ENCODE results near the gene HAPSTR1.

HAPSTR1 gene

GRCh38 chr16:9065077-9065476, 26.4 kb upstream of the HAPSTR1 start:
- TF ChIP-seq FOXP2 (optimal IDR thresholded peaks at IDR 0.05; ENCODE audit: borderline replicate concordance, extremely low read depth, extremely low read length, insufficient read depth) (no peak), POLR2AphosphoS5 (IDR thresholded peaks at IDR 0.05; ENCODE audit: low read depth, low read length) (no peak), REST (IDR thresholded peaks at IDR 0.05; ENCODE audit: insufficient read depth in 1 of 2, low read depth in 2 of 2, low read length in 2 of 2) (no peak), SIN3A (IDR thresholded peaks at IDR 0.05; ENCODE audit: borderline replicate concordance, insufficient read depth, low read length) (no peak), TAF1 (IDR thresholded peaks at IDR 0.05; ENCODE audit: borderline replicate concordance, insufficient read depth, low read length) (no peak)

GRCh38 chr16:9068886-9069285, 22.6 kb upstream of the HAPSTR1 start:
- no peak for TF ChIP-seq TAF1 (IDR thresholded peaks at IDR 0.05; ENCODE audit: borderline replicate concordance, insufficient read depth, low read length)
- no peak for TF ChIP-seq POLR2AphosphoS5 (IDR thresholded peaks at IDR 0.05; ENCODE audit: low read depth, low read length)
- no peak for TF ChIP-seq FOXP2 (optimal IDR thresholded peaks at IDR 0.05; ENCODE audit: borderline replicate concordance, extremely low read depth, extremely low read length, insufficient read depth)
- TF ChIP-seq SIN3A (IDR thresholded peaks at IDR 0.05; ENCODE audit: borderline replicate concordance, insufficient read depth, low read length) = no peak
- TF ChIP-seq REST (IDR thresholded peaks at IDR 0.05; ENCODE audit: insufficient read depth in 1 of 2, low read depth in 2 of 2, low read length in 2 of 2) = no peak

- no peak for TF ChIP-seq REST (IDR thresholded peaks at IDR 0.05; ENCODE audit: insufficient read depth in 1 of 2, low read depth in 2 of 2, low read length in 2 of 2)
- TF ChIP-seq POLR2AphosphoS5 (IDR thresholded peaks at IDR 0.05; ENCODE audit: low read depth, low read length) = no peak
- TF ChIP-seq TAF1 (IDR thresholded peaks at IDR 0.05; ENCODE audit: borderline replicate concordance, insufficient read depth, low read length) = no peak
- no peak for TF ChIP-seq SIN3A (IDR thresholded peaks at IDR 0.05; ENCODE audit: borderline replicate concordance, insufficient read depth, low read length)
- TF ChIP-seq FOXP2 (optimal IDR thresholded peaks at IDR 0.05; ENCODE audit: borderline replicate concordance, extremely low read depth, extremely low read length, insufficient read depth) = no peak
Observed at GRCh38 chr16:9070254-9070653, 21.2 kb upstream of the HAPSTR1 start.

- no peak for TF ChIP-seq POLR2AphosphoS5 (IDR thresholded peaks at IDR 0.05; ENCODE audit: low read depth, low read length)
- TF ChIP-seq REST (IDR thresholded peaks at IDR 0.05; ENCODE audit: insufficient read depth in 1 of 2, low read depth in 2 of 2, low read length in 2 of 2) = no peak
- no peak for TF ChIP-seq FOXP2 (optimal IDR thresholded peaks at IDR 0.05; ENCODE audit: borderline replicate concordance, extremely low read depth, extremely low read length, insufficient read depth)
- TF ChIP-seq TAF1 (IDR thresholded peaks at IDR 0.05; ENCODE audit: borderline replicate concordance, insufficient read depth, low read length) = no peak
- no peak for TF ChIP-seq SIN3A (IDR thresholded peaks at IDR 0.05; ENCODE audit: borderline replicate concordance, insufficient read depth, low read length)
Observed at GRCh38 chr16:9071377-9071776, 20.1 kb upstream of the HAPSTR1 start.

GRCh38 chr16:9072806-9073341, 18.6 kb upstream of the HAPSTR1 start:
- TF ChIP-seq REST (IDR thresholded peaks at IDR 0.05; ENCODE audit: insufficient read depth in 1 of 2, low read depth in 2 of 2, low read length in 2 of 2) (no peak), TAF1 (IDR thresholded peaks at IDR 0.05; ENCODE audit: borderline replicate concordance, insufficient read depth, low read length) (no peak), POLR2AphosphoS5 (IDR thresholded peaks at IDR 0.05; ENCODE audit: low read depth, low read length) (no peak), SIN3A (IDR thresholded peaks at IDR 0.05; ENCODE audit: borderline replicate concordance, insufficient read depth, low read length) (no peak)
